ENCODE measurements around the gene ZNF836. TPM values are rescaled to one million over a fixed set of nuclear protein-coding genes. Genes with fewer than 3 reads are reported as not detected.

Gene ZNF836
- total and polyA plus RNA-seq, 9 of the 15 experiments (the other 6 are each of a cell fraction or from before 2014, with no cell fraction given), result 0.24 to 0.69 (median 0.64) TPM; not detected in 2

DNA sequence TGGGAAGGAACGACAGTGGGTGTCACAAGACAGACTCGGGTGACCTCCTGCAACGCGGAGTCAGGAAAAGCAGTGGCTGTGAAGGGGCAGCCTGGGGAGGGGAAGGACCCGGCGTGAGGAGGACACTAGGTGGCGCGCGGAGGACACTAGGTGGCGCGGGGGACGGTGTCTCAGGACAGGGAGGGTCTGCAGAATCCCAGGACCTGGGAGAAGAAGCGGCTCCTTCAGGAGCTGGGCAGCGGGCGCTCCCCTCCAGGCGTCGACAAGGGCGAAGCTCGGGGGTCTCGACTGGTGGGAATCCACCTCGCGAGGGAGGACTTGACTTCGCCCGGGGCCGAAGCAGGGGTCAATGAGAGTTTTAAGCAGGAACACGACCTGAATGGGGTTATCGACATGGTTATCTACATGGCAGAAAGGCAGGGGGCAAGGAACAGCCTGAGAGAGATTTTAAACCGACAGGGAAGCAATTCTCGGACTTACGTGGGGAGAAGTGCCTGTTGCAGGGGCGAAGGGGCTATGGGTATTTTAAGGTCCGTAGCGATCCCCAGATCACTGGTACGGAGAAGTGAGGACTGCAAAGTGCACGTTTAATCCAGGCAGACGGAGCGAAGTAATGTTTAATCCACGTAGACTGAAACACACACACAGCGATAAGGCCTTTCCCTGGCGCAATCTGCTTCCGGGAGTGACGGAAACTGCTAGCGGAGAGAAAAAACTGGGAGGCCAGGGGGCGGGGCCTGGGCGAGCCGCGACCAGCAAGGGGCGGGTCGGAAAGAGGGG, 32.0 kb downstream of the ZNF836 start, which contains the start of gene ZNF616 (continued):
- TF ChIP-seq, protein P1, sequence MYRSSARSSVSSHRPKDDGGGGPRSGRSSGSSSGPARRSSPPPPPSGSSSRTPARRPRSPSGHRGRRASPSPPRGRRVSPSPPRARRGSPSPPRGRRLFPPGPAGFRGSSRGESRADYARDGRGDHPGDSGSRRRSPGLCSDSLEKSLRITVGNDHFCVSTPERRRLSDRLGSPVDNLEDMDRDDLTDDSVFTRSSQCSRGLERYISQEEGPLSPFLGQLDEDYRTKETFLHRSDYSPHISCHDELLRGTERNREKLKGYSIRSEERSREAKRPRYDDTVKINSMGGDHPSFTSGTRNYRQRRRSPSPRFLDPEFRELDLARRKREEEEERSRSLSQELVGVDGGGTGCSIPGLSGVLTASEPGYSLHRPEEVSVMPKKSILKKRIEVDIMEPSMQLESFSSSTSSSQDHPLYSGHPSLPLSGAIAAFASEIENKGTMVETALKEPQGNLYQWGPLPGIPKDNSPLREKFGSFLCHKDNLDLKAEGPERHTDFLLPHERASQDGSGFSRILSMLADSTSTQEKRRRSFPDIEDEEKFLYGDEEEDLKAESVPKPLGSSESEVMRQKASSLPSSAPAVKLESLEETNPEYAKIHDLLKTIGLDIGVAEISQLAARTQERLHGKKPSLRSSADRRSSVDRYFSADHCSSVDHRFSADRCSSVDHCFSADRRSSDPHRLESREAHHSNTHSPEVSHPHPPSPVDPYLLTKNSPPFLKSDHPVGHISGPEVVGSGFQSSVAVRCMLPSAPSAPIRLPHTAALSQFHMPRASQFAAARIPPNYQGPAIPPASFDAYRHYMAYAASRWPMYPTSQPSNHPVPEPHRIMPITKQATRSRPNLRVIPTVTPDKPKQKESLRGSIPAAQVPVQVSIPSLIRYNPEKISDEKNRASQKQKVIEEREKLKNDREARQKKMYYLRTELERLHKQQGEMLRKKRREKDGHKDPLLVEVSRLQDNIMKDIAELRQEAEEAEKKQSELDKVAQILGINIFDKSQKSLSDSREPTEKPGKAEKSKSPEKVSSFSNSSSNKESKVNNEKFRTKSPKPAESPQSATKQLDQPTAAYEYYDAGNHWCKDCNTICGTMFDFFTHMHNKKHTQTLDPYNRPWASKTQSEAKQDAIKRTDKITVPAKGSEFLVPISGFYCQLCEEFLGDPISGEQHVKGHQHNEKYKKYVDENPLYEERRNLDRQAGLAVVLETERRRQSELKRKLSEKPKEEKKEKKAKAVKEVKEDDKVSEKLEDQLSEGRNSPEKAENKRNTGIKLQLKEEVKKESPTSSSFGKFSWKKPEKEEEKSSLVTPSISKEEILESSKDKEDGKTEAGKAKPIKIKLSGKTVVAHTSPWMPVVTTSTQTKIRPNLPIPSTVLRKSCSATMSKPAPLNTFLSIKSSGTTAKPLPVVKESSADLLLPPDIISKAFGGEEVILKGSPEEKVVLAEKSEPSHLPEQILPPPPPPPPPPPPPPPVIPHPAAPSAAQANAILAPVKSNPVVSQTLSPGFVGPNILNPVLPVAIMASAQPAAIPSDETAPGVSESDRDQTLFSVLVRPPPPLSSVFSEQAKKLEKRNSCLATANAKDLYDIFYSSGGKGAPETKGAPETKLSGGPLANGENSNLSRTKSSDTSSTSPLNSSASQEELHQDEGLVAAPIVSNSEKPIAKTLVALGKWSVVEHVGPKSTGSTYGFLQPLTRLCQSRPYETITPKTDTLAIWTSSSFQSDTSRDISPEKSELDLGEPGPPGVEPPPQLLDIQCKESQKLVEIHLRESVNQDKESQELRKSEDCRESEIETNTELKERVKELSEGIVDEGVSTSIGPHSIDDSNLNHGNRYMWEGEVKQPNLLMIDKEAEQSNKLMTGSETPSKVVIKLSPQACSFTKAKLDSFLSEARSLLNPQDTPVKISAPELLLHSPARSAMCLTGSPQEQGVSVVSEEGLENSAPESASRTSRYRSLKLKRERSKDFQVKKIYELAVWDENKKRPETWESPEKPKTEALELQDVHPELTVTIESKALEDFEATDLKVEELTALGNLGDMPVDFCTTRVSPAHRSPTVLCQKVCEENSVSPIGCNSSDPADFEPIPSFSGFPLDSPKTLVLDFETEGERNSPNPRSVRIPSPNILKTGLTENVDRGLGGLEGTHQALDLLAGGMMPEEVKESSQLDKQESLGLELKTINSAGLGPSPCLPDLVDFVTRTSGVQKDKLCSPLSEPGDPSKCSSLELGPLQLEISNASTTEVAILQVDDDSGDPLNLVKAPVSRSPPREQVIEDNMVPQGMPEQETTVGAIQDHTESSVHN (IDR thresholded peaks at IDR 0.05; ENCODE audit: borderline replicate concordance in 1 of 2, low read depth in 1 of 2), result 0 out of 4 replicates have a peak, but pooled peaks of 1 of the 2 experiments have one; percentile 16
- TF ChIP-seq POLR2B (IDR thresholded peaks at IDR 0.05; ENCODE audit: low read depth, partially characterized antibody) (peak; percentile 87), BCOR (IDR thresholded peaks at IDR 0.05) (no peak; the same call in 1 of the 2 replicates), KDM4B (IDR thresholded peaks at IDR 0.05; ENCODE audit: borderline replicate concordance in 2 of 2, low read depth in 1 of 2) (peak in 1 of 2 experiments; percentile 86; a peak in 2 of 4 replicates), HEY1 (CRISPR knock-in tag; IDR thresholded peaks at IDR 0.05; ENCODE audit: borderline replicate concordance) (no peak), ATF7 (IDR thresholded peaks at IDR 0.05) (peak; percentile 72), RNF2 (IDR thresholded peaks at IDR 0.05) (0 out of 2 replicates have a peak, but pooled peaks have one; percentile 30)
- TF ChIP-seq, protein P2, sequence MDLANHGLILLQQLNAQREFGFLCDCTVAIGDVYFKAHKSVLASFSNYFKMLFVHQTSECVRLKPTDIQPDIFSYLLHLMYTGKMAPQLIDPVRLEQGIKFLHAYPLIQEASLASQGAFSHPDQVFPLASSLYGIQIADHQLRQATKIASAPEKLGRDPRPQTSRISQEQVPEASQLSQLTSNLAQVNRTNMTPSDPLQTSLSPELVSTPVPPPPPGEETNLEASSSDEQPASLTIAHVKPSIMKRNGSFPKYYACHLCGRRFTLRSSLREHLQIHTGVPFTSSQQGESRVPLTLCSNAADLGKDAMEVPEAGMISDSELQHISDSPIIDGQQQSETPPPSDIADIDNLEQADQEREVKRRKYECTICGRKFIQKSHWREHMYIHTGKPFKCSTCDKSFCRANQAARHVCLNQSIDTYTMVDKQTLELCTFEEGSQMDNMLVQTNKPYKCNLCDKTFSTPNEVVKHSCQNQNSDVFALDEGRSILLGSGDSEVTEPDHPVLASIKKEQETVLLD (IDR thresholded peaks at IDR 0.05), result 0 out of 2 replicates have a peak, but pooled peaks have one; percentile 17
- TF ChIP-seq, protein P3, sequence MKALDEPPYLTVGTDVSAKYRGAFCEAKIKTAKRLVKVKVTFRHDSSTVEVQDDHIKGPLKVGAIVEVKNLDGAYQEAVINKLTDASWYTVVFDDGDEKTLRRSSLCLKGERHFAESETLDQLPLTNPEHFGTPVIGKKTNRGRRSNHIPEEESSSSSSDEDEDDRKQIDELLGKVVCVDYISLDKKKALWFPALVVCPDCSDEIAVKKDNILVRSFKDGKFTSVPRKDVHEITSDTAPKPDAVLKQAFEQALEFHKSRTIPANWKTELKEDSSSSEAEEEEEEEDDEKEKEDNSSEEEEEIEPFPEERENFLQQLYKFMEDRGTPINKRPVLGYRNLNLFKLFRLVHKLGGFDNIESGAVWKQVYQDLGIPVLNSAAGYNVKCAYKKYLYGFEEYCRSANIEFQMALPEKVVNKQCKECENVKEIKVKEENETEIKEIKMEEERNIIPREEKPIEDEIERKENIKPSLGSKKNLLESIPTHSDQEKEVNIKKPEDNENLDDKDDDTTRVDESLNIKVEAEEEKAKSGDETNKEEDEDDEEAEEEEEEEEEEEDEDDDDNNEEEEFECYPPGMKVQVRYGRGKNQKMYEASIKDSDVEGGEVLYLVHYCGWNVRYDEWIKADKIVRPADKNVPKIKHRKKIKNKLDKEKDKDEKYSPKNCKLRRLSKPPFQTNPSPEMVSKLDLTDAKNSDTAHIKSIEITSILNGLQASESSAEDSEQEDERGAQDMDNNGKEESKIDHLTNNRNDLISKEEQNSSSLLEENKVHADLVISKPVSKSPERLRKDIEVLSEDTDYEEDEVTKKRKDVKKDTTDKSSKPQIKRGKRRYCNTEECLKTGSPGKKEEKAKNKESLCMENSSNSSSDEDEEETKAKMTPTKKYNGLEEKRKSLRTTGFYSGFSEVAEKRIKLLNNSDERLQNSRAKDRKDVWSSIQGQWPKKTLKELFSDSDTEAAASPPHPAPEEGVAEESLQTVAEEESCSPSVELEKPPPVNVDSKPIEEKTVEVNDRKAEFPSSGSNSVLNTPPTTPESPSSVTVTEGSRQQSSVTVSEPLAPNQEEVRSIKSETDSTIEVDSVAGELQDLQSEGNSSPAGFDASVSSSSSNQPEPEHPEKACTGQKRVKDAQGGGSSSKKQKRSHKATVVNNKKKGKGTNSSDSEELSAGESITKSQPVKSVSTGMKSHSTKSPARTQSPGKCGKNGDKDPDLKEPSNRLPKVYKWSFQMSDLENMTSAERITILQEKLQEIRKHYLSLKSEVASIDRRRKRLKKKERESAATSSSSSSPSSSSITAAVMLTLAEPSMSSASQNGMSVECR (CRISPR knock-in tag; IDR thresholded peaks at IDR 0.05), result peak; percentile 81
- TF ChIP-seq, protein P4, sequence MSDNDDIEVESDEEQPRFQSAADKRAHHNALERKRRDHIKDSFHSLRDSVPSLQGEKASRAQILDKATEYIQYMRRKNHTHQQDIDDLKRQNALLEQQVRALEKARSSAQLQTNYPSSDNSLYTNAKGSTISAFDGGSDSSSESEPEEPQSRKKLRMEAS (CRISPR knock-in tag; IDR thresholded peaks at IDR 0.05), result 0 out of 2 replicates have a peak, but pooled peaks have one; percentile 58

Measured in K562 (cell line).